Pulmonary artery endothelial cell (primary cell): ENCODE data around the gene ELOVL2. TPM values are rescaled to one million over a fixed set of nuclear protein-coding genes. Genes with fewer than 3 reads are reported as not detected.
"Not testable (repeated sequence)": the region's sequence is repeated elsewhere in the genome, so short reads cannot be mapped to it uniquely, and the experiment has no call there.

Experiments
- DNase-seq: peaks from one replicate; pipeline ENCODE4 v3.0.0-alpha.2; 2011; ENCODE audit warnings: low read depth, low spot score
- total RNA-seq: library from RNA; depleted of rRNA; stranded (reverse); fragments of >200 nt; gene quantifications from 2 replicates; pipeline ENCODE4 v1.2.3, GENCODE V29; 2014

The ELOVL2 gene
- total RNA-seq, 1 donor from 2014 or later: not detected

GRCh38 chr6:10984959-10985358 is 59.1 kb downstream of the ELOVL2 start:
- DNase-seq: not testable (repeated sequence)

GRCh38 chr6:10981409-10981808 is 62.7 kb downstream of the ELOVL2 start:
- no peak for DNase-seq

GRCh38 chr6:10979603-10980002 is 64.5 kb downstream of the ELOVL2 start:
- DNase-seq: no peak

GRCh38 chr6:10977231-10977968 is 66.7 kb downstream of the ELOVL2 start:
- DNase-seq: no peak

- DNase-seq: no peak
Observed at GRCh38 chr6:10976571-10976970, 67.5 kb downstream of the ELOVL2 start.

- DNase-seq: no peak
Observed at GRCh38 chr6:10972196-10972595, 71.9 kb downstream of the ELOVL2 start.

GRCh38 chr6:10970731-10971130 is 73.4 kb downstream of the ELOVL2 start:
- DNase-seq: no peak

GRCh38 chr6:10968776-10969175 is 75.3 kb downstream of the ELOVL2 start:
- DNase-seq: no peak

GRCh38 chr6:10964684-10965083 is 79.4 kb downstream of the ELOVL2 start:
- DNase-seq: no peak

GRCh38 chr6:10963113-10963512 is 81.0 kb downstream of the ELOVL2 start:
- no peak for DNase-seq

- no peak for DNase-seq
Observed at GRCh38 chr6:10962673-10963072, 81.4 kb downstream of the ELOVL2 start.

GRCh38 chr6:10961837-10962236 is 82.3 kb downstream of the ELOVL2 start:
- no peak for DNase-seq

GRCh38 chr6:10960171-10960570 is 83.9 kb downstream of the ELOVL2 start:
- DNase-seq: no peak

GRCh38 chr6:10957414-10957886 is 86.7 kb downstream of the ELOVL2 start:
- no peak for DNase-seq

GRCh38 chr6:10956776-10957175 is 87.3 kb downstream of the ELOVL2 start:
- no peak for DNase-seq

- peak; percentile 32 for DNase-seq
Observed at GRCh38 chr6:10954590-10955010, 89.5 kb downstream of the ELOVL2 start.

- DNase-seq: no peak
Observed at GRCh38 chr6:10951675-10952282, 92.3 kb downstream of the ELOVL2 start.

- DNase-seq: no peak
Observed at GRCh38 chr6:10949579-10950490, 94.3 kb downstream of the ELOVL2 start.

- DNase-seq: no peak
Observed at GRCh38 chr6:10947966-10948365, 96.1 kb downstream of the ELOVL2 start.

GRCh38 chr6:10945845-10946244 is 98.3 kb downstream of the ELOVL2 start:
- no peak for DNase-seq

GRCh38 chr6:10939840-10940239 is 104.3 kb downstream of the ELOVL2 start:
- no peak for DNase-seq

- DNase-seq: no peak
Observed at GRCh38 chr6:10933126-10933525, 111.0 kb downstream of the ELOVL2 start.
